HG02943 (cell line): ENCODE results near the gene TEX10.
"Not testable (repeated sequence)": the region's sequence is repeated elsewhere in the genome, so short reads cannot be mapped to it uniquely, and the experiment has no call there.

Source experiments
- ATAC-seq: cut with Tn5 transposase; IDR thresholded peaks from one replicate; pipeline ENCODE4 v1.9.1; 2021; ENCODE audit warnings: mild to moderate bottlenecking, low read depth, moderate library complexity; ENCODE audit not compliant: unreplicated experiment

The TEX10 gene

DNA sequence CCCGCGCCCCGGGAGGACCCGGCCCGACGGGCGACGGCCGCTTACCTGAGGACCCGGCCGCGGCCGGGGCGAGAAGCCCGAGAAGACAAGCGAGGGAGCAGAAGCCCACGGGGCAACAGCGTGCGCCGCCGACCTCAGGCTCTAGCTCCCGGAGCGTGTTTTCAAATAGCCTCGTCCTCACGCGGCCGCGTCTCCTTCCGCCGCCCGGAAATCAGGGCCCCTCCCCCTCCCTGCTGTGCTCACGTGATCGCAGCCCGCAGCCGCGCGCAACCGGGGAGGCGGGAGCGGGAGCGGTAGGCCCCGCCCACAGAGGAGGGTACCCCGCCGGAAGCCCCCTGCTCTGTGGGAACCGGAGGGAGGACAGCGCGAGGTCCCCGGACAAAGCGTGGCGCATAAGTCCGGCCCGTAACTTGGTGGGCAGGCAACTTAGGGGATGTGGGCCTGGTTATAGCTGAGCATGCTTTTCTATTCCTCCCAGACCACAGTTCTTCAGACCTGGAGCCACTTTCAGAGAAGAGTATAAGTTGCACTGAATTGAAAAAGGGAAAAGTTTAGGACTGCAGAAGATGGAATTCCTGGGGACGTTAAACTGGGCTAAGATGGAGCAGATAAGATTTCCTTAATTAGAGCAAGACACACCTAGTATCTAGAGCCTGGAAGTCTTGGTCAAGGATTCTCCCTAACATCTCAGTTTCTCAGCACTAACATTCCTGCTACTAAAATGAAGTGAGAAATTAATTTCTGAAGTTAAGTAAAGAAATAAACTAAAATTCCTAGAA lies at the start of gene TEX10:
TSS of gene TEX10 (minus strand) at position 216 of the 779 bp plus-strand sequence. CDS start 3,579 bp downstream, outside the sequence.
- peak; percentile 84 for ATAC-seq

DNA sequence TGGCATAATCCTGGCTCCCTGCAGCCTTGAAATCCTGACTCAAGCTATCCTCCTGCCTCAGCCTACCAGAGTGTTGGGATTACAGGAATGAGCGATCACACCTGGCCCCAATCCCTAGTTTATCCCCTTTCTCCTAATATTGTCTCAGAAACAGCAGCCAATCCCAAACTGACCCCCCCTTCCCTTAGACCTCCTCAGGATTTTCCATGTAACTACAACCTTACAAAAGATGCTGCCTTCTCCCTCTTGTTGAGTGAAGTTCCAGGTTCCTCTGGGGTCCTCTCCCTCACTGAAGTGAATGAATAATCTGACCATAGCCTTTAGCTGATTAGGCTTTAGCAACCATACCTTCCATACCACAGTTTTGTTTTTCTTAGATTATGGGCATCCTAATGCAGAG lies 48.3 kb upstream of the TEX10 start:
- ATAC-seq: no peak

DNA sequence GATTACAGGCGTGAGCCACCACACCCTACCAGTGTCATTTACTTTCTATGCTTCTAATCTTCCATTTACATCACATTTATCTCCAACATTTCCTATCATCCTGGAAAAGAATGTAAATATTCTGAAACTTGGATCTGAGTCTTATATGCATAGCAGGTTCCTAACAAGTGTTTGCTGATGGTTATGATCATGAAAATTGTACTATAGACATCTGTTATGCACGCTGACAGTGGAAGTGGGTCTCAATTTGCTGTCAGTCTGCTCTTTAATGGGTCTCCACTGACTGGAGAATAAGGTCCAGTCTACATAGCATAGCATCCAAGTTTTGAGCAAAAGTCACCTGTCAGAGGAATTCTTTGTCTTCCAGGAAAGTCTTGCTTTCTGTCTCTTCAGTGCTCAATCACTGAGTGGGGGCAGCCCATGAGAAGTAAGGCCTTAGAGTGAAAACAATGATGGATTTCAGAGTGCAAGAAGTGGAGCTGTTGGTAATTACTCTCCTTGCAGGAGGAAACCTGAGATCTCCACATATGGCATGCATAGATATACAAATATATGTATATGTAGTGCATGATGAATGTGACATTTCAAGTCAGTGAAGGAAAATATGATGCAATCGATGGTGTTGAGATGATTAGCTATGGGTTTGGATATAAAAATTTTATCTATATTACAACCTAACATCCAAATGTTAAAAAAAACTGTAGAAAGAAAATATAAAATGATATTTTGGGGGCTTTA lies 45.0 kb upstream of the TEX10 start:
- no peak for ATAC-seq

DNA sequence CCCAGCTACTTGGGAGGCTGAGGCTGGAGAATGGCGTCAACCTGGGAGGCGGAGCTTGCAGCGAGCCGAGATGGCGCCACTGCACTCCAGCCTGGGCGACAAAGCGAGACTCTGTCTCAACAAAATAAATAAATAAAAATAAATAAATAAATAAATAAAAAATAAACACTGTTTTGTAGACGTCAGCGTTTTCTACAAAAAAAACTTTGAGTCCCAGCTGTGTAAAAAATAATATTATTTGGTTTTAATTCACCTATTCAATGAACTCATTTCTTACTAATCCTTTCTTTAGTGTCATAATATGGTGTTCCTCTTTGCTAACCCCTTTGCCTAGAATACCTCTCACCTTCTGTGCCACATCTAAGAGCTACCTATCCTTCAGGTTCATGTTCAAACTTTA lies 44.0 kb upstream of the TEX10 start:
- no peak for ATAC-seq

DNA sequence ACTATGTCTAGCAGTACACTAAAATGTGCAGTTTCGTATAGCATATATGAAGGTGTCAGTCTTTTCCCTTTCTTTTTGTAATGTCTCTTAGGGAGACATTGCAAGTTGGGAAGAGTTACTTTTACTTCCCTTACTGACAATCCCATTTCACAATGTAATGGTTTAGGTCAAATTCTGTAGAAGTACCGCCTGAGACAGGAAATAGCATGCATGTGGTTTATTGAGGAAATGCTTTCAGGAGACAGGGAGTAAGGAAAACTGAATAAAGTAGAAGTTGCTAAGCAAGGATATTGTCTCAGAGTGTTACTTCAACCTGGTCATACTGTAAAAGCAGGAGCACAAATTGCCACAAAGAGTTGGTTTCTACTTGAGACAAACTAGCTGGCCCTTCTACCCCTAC lies 42.1 kb upstream of the TEX10 start:
- ATAC-seq: no peak

DNA sequence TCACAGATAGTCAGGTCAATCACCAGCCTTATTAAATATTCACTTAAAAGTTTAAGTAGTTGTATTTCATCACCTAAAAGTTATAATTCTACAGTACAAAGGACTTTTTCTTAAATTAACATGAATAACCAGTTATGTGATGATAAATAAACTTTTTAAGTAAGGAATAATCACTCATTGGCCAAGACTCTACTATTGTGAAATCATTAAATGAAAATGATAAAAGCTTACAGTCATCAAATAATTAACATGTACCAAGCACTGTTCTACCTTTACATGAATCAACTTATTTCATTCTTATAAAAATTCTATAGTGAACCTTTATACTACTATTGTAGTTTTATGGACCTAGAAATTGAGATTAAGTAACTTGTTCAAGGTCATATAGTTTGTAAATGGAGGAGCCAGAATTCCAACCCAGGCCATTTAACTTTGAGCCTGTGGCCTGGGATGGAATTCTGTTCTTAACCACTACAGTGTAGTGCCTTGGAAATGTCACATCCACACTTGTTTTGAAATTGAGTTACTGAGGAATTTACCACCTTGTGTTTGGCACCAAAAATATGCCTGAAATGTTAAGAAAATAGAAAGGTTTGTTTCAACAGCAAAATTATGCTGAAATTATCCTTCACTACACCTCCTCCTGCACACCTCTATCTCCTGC lies 41.4 kb upstream of the TEX10 start:
- ATAC-seq: no peak

DNA sequence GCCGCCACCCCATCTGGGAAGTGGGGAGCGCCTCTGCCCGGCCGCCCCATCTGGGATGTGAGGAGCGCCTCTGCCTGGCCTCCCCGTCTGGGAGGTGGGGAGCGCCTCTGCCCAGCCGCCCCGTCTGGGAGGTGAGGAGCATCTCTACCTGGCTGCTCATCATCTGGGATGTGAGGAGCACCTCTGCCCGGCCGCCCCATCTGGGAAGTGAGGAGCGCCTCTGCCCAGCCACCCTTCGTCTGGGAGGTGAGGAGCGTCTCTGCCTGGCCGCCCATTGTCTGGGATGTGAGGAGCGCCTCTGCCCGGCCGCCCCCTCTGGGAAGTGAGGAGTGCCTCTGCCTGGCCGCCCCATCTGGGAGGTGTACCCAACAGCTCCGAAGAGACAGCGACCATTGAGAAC lies 40.2 kb upstream of the TEX10 start:
- not testable (repeated sequence) for ATAC-seq

DNA sequence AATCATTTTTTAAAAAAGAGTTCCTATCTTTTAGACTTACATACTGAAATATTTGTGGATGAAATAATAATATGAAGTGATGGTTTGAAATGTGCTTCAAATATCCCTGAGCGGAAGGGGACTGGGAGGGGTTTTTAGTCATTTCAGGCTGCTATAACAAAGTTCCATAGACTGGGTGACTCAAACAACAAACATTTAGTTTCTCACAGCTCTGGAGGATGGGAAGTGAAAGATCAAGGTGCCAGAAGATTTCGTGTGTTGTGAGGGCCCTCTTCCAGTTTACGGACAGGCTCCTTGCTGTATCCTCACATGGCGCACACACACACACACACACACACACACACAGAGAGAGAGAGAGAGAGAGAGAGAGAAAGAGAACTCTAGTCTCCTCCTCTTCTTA lies 27.1 kb upstream of the TEX10 start:
- no peak for ATAC-seq

DNA sequence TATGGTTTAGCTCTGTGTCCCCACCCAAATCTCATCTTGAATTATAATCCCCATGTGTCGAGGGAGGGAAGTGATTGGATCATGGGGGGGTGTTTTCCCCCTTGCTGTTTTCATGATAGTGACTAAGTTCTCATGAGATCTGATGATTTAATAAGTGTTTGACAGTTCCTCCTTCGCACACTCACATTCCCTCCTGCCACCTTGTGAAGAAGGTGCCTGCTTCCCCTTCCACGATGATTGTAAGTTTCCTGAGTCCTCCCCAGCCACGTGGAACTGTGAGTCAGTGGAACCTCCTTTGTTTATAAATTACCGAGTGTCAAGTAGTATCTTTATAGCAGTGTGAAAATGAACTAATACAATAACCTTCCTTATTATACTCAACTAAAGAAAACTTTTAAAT lies 24.3 kb upstream of the TEX10 start:
- ATAC-seq: no peak

DNA sequence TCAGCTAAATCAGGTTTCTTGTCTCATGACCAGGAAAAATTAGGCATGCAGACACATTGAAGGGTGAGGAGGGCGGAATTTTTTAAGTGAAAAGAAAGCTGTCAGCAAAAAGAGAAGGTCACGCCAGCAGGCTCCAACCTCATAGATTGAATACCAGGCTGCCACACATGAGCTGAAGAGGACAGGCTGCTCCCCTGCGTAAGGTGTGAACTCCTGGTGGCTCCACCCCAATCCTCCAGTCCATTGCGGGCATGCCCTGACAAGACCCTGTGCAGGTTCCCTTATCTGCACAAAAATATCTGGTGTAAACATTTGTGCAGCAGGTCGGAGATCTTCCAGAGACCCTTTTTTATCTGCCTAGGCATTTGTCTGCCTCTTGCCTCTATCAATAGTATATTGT lies 22.9 kb upstream of the TEX10 start:
- no peak for ATAC-seq

DNA sequence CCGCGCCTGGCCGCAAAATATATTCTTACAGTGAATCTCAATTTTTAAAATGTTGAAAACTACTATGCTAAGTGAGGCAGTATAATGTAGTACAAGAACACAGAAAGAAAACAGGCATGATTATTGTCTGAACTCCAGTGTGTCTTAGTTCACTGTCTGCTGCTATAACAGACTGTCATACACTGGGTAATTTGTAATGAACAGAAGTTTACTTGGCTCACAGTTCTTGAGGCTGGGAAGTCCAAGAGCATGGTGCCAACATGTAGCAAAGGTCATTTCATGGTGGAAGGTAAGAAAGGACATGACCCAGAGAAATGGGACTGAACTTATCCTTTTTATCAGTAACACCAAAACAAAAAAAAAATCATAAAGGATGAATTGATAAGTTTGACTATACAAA lies 19.9 kb upstream of the TEX10 start:
- ATAC-seq: no peak

DNA sequence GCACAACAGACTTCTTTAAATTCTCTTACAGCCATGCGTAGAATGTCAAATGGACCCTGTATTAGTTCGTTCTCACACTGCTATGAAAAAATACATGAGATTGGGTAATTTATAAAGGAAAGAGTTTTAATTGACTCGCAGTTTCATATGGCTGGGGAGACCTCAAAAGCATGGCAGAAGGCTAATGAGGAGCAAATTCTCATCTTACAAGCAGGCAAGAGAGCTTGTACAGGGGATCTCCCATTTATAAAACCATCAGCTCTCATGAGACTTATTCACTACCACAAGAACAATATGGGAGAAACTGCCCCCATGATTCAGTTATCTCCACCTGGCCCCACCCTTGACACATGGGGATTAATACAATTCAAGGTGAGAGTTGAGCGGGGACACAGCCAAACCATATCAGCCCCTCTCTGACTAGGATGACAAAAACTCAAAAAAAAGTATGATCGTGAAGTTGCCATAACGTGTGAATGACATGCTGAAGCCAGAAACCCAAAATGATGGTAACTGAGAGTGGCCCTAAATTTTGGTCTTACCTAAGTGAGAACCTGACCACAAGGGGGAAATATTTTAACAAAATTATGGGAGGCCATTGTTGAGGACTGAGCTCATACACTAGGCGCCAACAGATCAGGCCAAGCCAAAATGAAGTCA lies 17.5 kb upstream of the TEX10 start:
- ATAC-seq: no peak

DNA sequence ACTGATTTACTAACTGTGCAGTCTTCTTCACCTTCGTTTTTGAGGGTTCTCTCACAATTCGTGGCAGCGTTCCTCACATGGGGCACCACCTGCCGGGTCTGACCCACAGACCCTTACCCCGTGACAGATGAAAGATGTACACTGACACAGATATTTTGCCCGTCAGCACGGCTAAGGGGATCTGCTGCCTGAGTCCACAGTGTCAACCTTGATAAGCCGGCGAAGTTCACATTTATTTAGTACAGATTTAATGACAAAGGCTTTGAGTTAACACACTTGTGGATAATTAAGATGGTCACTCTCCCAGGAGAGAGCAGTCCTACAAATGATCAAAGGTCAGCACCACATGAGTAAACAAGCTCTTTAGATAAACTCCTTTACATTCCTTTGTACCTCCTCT lies 15.9 kb upstream of the TEX10 start:
- no peak for ATAC-seq

DNA sequence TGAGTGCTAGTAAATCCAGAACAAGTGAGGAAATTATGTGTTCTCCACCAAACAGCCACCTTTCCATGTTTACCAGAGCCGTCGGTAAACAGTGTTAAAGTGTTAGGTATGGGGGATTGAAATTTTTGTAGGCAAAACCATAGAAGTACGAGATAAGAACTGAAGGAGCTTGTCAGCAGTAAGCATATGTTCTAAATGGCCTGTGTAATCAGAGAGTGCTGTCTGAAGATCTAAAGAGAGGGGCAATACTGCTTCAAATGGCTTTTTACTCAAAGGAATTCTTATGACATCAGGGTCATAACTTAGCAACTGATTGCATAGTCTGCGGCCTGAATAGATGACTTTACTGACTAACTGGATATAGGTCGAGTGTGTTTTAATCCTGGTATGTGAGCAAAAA lies 13.4 kb upstream of the TEX10 start:
- no peak for ATAC-seq

DNA sequence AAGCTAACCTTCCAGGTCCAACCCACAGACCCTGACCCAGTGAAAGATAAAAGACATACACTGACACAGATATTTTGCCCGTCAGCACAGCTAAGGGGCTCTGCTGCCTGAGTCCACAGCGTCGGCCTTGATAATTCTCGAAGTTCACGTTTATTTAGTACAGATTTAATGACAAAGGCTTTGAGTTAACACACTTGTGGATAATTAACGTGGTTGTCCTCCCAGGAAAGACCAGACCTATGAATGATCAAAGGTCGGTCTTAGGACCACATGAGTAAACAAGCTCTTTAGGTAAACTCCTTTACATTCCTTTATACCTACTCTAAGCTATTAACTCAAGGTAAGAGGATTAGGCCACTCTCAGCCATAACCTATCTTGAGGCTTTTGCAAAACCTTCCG lies 11.3 kb upstream of the TEX10 start:
- no peak for ATAC-seq

DNA sequence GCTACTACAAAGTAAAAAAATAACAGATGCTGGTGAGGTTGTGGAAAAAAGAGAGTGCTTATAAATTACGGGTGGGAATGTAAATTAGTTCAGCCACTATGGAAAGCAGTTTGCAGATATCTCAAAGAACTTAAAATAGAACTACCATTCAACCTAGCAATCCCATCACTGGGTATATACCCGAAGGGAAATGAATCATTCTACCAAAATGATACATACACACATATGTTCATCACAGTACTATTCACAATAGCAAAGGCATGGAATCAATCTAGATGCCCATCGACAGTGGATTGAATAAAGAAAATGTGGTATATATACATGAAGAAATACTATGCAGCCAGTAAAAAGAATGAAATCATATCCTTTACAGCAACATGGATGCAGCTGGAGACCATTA lies 6.3 kb upstream of the TEX10 start:
- no peak for ATAC-seq

DNA sequence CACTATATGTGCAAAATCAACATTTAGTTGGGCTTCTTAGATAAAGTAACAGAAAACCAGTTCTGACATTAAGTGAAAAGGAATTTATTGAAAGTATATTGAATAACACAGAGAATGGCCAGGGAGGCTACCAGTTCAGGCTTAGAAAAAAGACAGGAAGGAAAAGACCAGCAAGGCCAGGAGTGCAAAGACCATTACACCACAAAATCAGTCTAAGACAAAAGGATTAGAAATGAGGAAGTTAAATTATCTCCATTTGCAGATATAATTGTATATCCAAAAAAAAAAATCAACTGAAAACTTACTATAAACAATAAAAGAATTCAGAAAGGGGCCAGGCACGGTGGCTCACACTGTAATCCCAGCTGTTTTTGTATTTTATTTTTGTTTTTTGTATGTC lies 4.8 kb upstream of the TEX10 start:
- ATAC-seq: no peak

DNA sequence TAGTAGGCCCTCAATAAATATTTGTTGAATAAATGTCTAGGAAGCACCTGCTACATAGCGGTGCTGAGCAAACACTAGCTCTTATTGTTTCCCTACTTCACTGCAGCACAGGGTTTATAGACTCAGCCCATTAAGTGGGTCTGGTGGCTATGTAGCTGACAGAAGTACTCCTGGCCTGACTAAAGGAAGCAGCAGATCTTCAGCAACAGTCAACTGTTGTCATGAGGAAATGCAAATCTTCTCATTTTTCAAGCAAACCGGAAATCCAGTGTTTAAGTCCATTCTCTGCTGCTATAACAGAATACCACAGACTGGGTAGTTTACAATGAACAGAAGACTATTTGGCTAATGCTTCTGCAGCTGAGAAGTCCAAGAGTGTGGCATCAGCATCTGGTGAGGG lies 2.8 kb upstream of the TEX10 start:
- ATAC-seq: no peak

DNA sequence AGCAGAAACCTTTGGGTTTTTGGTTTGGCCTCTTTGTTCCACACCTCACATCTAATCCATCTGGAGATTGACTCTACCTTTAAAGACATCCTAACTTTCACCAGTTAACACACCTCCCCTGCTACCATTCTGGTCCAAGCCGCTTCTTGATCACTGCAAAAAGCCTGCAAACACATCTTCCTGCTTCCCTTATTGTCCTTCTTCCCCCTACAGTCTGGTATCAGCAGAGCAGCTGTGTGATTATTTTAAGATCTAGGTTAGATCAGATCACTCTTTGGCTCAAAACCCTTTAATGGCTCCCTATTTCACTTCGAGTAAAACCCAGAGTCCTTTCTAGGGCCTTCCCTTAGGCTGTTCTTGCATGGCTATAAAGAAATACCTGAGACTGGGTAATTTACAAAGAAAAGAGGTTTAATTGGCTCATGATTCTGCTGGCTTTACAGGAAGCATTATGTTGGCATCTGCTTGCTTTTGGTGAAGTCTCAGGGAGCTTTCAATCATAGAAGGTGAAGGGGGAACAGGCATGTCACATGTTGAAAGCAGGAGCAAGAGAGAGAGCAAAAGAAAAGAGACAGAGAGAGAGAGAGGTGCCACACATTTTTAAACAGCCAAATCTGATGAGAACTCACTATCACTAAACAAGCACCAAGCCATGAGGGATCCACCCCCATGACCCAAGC lies 1.5 kb upstream of the TEX10 start:
- ATAC-seq: no peak

DNA sequence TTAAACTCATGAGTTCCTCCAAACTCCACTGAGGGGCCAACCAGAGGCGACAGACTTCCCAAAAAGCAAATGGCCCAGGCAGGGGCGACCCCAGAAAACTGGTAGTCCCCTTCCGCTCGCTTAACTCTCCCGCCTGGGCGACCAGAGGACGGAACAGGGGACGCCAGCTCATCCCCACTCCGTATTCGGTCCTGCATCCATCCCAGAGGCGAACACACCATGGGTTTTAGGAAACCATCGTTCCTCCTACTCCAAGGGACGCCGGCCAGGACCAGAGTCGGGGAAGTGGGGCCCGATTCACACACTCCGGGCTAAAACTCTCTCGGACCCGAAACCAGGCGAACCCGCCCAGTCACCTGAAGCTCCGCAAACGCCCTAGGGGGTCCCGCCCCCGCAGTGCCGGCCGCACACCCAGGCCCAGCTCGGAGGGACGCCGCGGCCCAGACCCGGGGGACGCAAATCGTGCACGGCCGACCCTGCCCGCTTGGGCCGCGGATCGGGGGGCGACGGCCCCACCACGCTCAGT lies 478 bp downstream of the TEX10 start:
- ATAC-seq: peak; percentile 45
